Renal pelvis (tissue), 4 donors: Measurements from ENCODE around the gene OGT. TPM values are rescaled to one million over a fixed set of nuclear protein-coding genes. Genes with fewer than 3 reads are reported as not detected.
"Not testable (repeated sequence)": the region's sequence is repeated elsewhere in the genome, so short reads cannot be mapped to it uniquely, and the experiment has no call there.

Experiments used
- DNase-seq: peaks from one replicate; pipeline ENCODE4 v3.0.0-alpha.2; 2013
- polyA plus RNA-seq, 3 donors: library from polyadenylated mRNA; unstranded; fragments of 120-200 nt; gene quantifications; one replicate each; pipeline ENCODE4 v1.2.1, GENCODE V29; 2013; ENCODE audit not compliant: insufficient read length in 3 of 3

The OGT gene
- polyA plus RNA-seq, 3 donors, result 191 to 318 (median 291) TPM

- DNase-seq, result no peak
Measured at GRCh38 chrX:71533851-71534561, 1.1 kb downstream of the OGT start.

- DNase-seq, result no peak
Measured at GRCh38 chrX:71534773-71535544, 2.1 kb downstream of the OGT start.

GRCh38 chrX:71536285-71536684 is 3.4 kb downstream of the OGT start:
- DNase-seq, result no peak

- no peak for DNase-seq
Measured at GRCh38 chrX:71537743-71538142, 4.8 kb downstream of the OGT start.

GRCh38 chrX:71540801-71541200 is 7.9 kb downstream of the OGT start:
- DNase-seq, result no peak

GRCh38 chrX:71541210-71542022 is 8.5 kb downstream of the OGT start:
- no peak for DNase-seq

GRCh38 chrX:71542411-71542810 is 9.5 kb downstream of the OGT start:
- no peak for DNase-seq

- DNase-seq, result no peak
Measured at GRCh38 chrX:71542825-71543224, 9.9 kb downstream of the OGT start.

- DNase-seq, result no peak
Measured at GRCh38 chrX:71543316-71543715, 10.4 kb downstream of the OGT start.

GRCh38 chrX:71545364-71545763 is 12.5 kb downstream of the OGT start:
- no peak for DNase-seq

- DNase-seq, result no peak
Measured at GRCh38 chrX:71546879-71547278, 14.0 kb downstream of the OGT start.

- DNase-seq, result no peak
Measured at GRCh38 chrX:71547339-71547738, 14.4 kb downstream of the OGT start.

- DNase-seq, result no peak
Measured at GRCh38 chrX:71549986-71550385, 17.1 kb downstream of the OGT start.

GRCh38 chrX:71550578-71550977 is 17.7 kb downstream of the OGT start:
- DNase-seq, result no peak

GRCh38 chrX:71556036-71556435 is 23.1 kb downstream of the OGT start:
- no peak for DNase-seq

- DNase-seq, result no peak
Measured at GRCh38 chrX:71558920-71559319, 26.0 kb downstream of the OGT start.

GRCh38 chrX:71559773-71560172 is 26.9 kb downstream of the OGT start:
- not testable (repeated sequence) for DNase-seq

- DNase-seq, result no peak
Measured at GRCh38 chrX:71563921-71564320, 31.0 kb downstream of the OGT start.

GRCh38 chrX:71565474-71566041 is 32.7 kb downstream of the OGT start:
- DNase-seq, result no peak

GRCh38 chrX:71571390-71571789 is 38.5 kb downstream of the OGT start:
- not testable (repeated sequence) for DNase-seq

GRCh38 chrX:71573590-71573989 is 40.7 kb downstream of the OGT start:
- DNase-seq, result no peak

- no peak for DNase-seq
Measured at GRCh38 chrX:71577682-71578081, 44.8 kb downstream of the OGT start.
